HG02973 (cell line): ENCODE data around the gene SCUBE3.

ENCODE experiments used
- ATAC-seq: cut with Tn5 transposase; IDR thresholded peaks from one replicate; pipeline ENCODE4 v1.9.1; 2021; ENCODE audit warnings: moderate library complexity; ENCODE audit not compliant: unreplicated experiment

The SCUBE3 gene

GRCh38 chr6:35181308-35181932, 32.3 kb upstream of the SCUBE3 start:
- ATAC-seq, result no peak

- no peak for ATAC-seq
Measured at GRCh38 chr6:35181933-35182612, 31.7 kb upstream of the SCUBE3 start.

GRCh38 chr6:35183281-35183680, 30.5 kb upstream of the SCUBE3 start:
- ATAC-seq, result no peak

DNA sequence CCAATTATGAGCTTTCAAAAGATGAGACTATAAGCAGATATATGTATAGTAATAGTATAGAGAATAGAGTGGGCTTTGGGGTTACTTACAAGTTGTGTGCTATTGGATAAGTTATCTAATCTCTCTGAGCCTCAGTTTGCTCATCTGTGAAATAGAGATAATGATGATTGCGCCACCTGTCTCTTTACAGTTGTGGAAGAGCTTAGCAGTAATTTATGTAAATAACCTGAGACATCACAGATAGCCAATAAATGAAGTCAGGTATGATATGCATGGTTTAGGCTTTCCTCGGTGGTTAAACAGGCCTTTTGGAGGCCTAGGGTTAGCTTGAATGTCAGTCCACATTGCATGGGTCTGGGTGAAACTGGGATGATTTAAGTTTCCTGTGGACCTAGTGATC, 29.8 kb upstream of the SCUBE3 start:
- ATAC-seq, result no peak

- no peak for ATAC-seq
Measured at GRCh38 chr6:35184580-35185301, 29.0 kb upstream of the SCUBE3 start.

DNA sequence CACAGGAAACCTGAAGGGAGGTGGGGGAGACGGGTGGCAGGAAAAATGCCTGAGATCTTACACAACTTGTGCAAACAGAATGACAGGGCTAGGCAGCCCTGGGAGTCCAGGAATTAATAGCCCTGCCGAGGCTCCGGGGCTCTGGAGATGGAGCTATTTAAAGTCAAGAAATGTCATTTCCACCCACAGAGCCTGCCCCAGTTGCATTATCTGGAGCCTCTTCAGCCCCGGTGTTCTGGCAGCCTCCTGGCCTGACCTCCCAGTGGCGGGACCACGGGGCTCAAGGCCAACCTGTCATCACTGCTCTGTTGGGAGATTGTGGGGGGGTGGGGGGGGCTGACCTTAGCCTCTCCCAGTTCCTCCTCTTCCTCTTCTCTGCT, 28.5 kb upstream of the SCUBE3 start:
- ATAC-seq, result no peak

DNA sequence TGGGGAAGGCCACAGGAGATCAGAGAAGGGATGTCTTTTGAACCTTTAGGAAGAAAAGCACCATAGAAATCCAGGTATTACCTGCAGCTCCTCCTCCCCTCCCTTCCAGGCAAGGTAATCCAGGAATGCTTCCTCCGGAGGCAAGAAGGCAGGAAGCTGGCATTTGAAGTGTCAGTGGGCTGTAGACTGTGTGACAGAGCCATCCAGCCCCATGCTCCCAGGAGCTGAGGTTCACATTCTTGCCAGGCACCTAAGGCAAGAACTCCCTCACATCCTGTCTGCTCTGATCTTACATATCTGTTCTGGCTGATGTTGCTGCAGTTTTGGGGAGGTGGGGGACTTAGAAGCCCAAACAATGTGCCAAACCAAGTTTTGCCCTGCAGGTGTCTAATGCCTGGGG, 27.8 kb upstream of the SCUBE3 start:
- no peak for ATAC-seq

- ATAC-seq, result no peak
Measured at GRCh38 chr6:35186571-35186970, 27.2 kb upstream of the SCUBE3 start.

DNA sequence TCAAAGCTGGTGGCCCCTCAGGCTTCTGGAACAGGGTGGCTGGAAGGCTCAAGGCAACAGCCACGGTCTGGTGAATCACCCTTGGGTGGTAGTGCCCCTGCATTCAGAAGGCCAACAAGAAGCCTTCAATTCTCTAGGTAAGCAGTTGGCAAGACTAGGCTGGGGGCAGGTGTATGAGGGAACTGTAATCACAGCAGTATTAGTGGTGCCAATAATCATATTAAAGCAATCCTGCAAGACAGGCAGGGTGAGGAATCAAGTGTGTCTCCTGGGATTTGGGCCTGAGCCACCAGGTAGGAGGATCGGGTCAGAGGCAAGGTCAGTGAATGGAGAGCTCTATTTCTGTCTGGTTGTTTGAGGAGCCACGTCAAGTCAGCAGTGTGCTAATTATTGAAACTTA, 24.9 kb upstream of the SCUBE3 start:
- ATAC-seq, result no peak

GRCh38 chr6:35190306-35190705, 23.4 kb upstream of the SCUBE3 start:
- ATAC-seq, result no peak

DNA sequence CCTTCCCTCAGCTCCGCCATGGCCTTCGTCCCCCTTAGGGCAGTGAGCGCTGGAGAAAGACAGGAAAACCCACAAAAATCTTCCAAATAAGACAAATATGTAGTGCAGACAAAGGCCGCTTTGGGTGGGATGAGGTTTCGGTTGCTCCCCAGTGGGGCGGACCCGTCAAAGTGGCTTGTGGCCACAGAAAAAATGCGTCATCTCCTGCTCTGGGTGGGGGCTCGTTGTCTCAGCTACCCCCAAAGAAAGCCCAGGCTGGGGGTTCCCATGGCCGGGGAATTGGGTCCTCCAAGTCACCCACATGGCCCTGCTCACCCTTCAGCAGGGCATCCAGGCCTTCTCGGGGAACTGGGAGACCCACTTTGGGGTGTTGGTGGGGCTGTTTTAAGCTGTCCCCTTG, 21.9 kb upstream of the SCUBE3 start:
- ATAC-seq, result no peak

GRCh38 chr6:35192301-35192860, 21.4 kb upstream of the SCUBE3 start:
- no peak for ATAC-seq

DNA sequence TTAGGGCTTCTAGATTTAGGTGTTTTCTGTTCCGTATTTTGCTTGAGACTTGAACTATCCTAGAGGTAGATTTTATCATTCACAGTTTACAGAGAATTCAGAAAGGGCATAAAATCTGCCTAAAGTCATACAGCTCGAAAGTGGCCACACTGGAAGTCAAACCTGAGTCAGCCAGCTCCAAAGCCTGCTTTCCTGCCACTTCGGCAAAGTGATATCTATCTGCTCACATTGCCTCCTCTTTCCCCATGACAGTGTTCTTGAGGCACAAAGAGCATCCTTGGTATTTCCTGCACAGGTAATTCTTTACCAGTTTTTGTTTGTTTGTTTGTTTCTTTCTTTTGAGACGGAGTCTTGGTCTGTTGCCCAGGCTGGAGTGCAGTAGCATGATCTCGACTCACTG, 19.4 kb upstream of the SCUBE3 start:
- no peak for ATAC-seq

DNA sequence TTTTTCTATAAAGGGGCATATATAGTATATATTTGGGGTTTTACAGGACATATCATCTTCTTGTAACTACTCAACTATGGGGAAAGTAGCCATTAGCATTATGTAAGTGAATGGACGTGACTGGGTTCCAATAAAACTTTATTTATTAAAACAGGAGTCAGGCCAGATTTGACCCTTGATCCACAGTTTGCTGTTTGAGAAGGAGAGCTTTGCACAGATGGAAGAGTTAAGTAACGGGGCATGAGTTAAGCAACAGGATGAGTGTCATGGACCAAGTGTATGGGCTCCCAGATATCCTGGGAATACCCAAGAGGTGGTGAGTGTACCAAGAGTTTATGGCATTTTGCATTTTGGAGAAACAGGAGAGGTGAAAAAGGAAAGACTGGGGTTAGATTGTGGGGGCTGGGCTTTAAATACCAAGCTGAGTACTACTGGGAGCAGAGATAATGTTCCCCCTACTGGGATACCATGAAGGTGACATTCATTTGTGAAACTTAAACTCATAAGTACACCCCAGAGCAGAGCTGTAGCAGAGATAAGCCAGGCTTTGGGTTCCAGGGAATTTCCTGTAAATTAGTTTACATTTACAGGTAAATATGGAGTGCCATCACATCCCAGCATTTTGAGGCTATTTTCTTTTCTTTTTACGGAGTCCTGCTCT, 18.5 kb upstream of the SCUBE3 start:
- no peak for ATAC-seq

GRCh38 chr6:35197196-35197595, 16.6 kb upstream of the SCUBE3 start:
- no peak for ATAC-seq

- ATAC-seq, result no peak
Measured at GRCh38 chr6:35199866-35200265, 13.9 kb upstream of the SCUBE3 start.

DNA sequence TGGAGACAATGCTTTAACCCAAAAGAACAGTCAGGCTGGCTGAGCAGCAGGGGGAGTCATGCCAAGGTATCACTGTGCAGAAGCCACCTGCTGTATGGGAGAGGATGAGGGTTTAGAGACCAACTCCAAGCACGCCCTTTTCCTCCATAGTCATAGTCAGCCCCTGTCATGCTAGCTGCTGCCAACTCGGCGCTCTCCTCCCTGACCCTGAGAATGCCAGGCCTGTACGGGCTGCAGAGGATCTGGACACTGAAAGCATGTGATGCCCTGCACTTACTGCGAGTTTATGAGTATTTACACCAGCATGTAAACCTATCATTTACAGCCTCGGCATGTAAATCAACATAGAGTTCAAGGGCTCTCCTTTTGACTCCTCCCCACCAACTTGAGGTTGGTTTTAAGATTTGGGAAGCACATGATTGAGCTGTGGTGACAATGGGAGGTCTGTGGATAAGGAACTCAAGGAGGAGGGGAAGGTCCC, 11.7 kb upstream of the SCUBE3 start:
- no peak for ATAC-seq

GRCh38 chr6:35203152-35203670, 10.5 kb upstream of the SCUBE3 start:
- no peak for ATAC-seq

GRCh38 chr6:35203680-35204079, 10.1 kb upstream of the SCUBE3 start:
- no peak for ATAC-seq

DNA sequence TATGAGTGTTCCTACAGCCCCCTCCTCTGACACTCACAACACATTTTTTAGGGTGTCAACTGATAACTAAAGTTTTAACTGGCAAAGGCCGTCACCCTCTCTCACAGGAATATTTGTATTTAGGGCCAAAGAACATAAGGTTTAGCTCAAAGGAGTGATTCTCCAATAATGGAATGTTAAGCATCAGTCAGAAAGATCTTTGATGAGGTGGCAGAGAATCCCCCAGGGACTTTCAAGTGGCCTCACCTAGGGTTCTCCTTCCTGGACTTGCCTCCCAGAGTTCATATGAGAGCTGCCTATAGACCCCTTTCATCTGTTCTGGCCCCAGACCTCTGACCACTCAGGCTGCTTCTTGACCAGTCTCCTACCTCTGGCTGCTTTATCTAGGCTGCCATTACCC, 7.4 kb upstream of the SCUBE3 start:
- ATAC-seq, result no peak

- ATAC-seq, result no peak
Measured at GRCh38 chr6:35208419-35208818, 5.3 kb upstream of the SCUBE3 start.
